ENCODE data around the gene PLK2. TPM values are rescaled to one million over a fixed set of nuclear protein-coding genes. Genes with fewer than 3 reads are reported as not detected.

PLK2 gene
- total and polyA plus RNA-seq, 9 of the 15 experiments (the other 6 are each of a cell fraction or from before 2014, with no cell fraction given): 0.58 TPM; not detected in 8

DNA sequence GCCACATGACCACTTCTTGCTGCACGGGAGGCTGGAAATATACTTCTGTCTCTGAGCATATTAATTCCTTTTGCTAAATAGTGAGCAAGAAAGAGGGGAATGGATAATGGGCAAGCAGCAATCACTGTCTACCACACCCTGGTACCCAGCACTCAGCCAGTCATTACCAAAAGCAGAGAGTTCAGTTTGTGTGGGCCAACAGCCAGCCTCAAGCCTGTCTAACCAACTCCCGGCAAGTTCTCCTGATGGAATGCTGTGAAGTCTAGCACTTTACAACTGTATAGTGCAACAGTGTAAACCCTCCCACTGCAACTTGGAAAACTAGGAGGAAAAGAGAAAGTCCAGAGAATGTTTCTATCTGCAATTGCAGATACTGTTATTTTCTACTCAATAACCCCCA, 47.8 kb downstream of the PLK2 start (continued):
- TF ChIP-seq, protein P1, sequence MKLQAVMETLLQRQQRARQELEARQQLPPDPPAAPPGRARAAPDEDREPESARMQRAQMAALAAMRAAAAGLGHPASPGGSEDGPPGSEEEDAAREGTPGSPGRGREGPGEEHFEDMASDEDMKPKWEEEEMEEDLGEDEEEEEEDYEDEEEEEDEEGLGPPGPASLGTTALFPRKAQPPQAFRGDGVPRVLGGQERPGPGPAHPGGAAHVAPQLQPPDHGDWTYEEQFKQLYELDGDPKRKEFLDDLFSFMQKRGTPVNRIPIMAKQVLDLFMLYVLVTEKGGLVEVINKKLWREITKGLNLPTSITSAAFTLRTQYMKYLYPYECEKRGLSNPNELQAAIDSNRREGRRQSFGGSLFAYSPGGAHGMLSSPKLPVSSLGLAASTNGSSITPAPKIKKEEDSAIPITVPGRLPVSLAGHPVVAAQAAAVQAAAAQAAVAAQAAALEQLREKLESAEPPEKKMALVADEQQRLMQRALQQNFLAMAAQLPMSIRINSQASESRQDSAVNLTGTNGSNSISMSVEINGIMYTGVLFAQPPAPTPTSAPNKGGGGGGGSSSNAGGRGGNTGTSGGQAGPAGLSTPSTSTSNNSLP (IDR thresholded peaks at IDR 0.05; ENCODE audit: borderline replicate concordance, low read depth, low read length): no peak

DNA sequence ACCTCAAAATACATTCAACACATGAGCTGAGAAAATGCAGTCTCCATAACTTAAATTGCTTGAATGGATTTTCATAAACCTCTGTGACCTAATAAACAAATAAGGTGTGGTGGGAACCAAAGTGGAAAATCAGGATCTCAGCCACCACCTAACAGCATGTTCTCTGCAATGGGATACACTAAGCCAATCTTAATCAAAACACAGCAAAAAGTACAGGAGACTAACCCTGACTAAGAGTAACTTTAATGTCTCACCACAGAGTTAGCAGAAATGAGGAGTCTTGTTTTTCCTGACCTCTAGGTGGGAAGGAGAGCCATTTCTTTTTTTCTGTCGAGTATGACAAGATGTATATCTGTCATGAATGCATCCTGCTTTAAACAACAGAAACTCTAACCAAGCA, 48.5 kb downstream of the PLK2 start:
- Histone ChIP-seq H3K36me3 (ENCODE audit: control insufficient read depth, insufficient read depth, low read length) (no peaks in the 10 kb centered on the region), H3K9ac (ENCODE audit: insufficient read depth in 1 of 2, low read depth in 2 of 2, low read length in 2 of 2) (no peak overlapping the region), H4K20me1 (replicated peaks; ENCODE audit: control insufficient read depth, insufficient read depth, low read length) (no peaks in the 10 kb centered on the region), H3K79me2 (ENCODE audit: control insufficient read depth, insufficient read depth, low read length) (no peaks in the 10 kb centered on the region), H3K9me3 (replicated peaks; ENCODE audit: control insufficient read depth, insufficient read depth, low read depth, low read length) (no peaks in the 10 kb centered on the region), H3K27me3 (ENCODE audit: control insufficient read depth in 2 of 2, insufficient read depth in 2 of 2, low read length in 2 of 2) (no peaks in the 10 kb centered on the region), H3K4me3 (no peak overlapping the region), H3K4me2 (ENCODE audit: insufficient read depth, low read length) (no peak overlapping the region), H3K27ac (ENCODE audit: extremely low read depth, low read depth, low read length) (no peak overlapping the region), H3K9me1 (ENCODE audit: control insufficient read depth, insufficient read depth, low read length) (no peaks in the 10 kb centered on the region), H3K4me1 (replicated peaks in 1 of 2; ENCODE audit: control insufficient read depth in 2 of 2, insufficient read depth in 2 of 2, low read length in 2 of 2) (no peaks in the 10 kb centered on the region), H2AFZ (ENCODE audit: low read depth, low read length) (no peak overlapping the region)
- intact Hi-C loops (cut with micrococcal nuclease) (no loop called here), in situ Hi-C loops (cut with MboI) (no loop called here)
- BruUV-seq (replicated peaks): no TSS peak
- CTCF ChIA-PET (ENCODE audit: low intra/inter-chr PET ratio): no interaction called here
- FAIRE-seq (no peak), ATAC-seq (no peak), DNase-seq (ENCODE audit: extremely low read depth in 1 of 4, low spot score in 3 of 4) (no peak)
- WGBS (ENCODE audit: insufficient coverage, low coverage, missing lambda C conversion rate): 0% methylated on average over 1 of the region's 1 CpG
- POLR2A ChIA-PET: interaction anchor here (0.9 kb wide), 1 partner anchor 18 kb away, joined by 3 read pairs; no protein-coding TSS in a partner anchor
- TF ChIP-seq ZNF699 (CRISPR knock-in tag; IDR thresholded peaks at IDR 0.05; ENCODE audit: insufficient replicate concordance) (no peak), JUNB (CRISPR knock-in tag; conservative IDR thresholded peaks at IDR 0.05) (no peak), NCOA1 (IDR thresholded peaks at IDR 0.05; ENCODE audit: low read depth) (no peak), GABPA (tag; conservative IDR thresholded peaks at IDR 0.05; ENCODE audit: low read depth) (no peak), TRIM24 (IDR thresholded peaks at IDR 0.05) (no peak), ZNF175 (CRISPR knock-in tag; IDR thresholded peaks at IDR 0.05; ENCODE audit: low read depth) (no peak), NR3C1 (CRISPR knock-in tag; IDR thresholded peaks at IDR 0.05) (no peak), ZNF75A (CRISPR knock-in tag; IDR thresholded peaks at IDR 0.05) (no peak), SMARCA5 (IDR thresholded peaks at IDR 0.05) (no peak), CAMTA2 (CRISPR knock-in tag; conservative IDR thresholded peaks at IDR 0.05) (no peak), HMG20B (CRISPR knock-in tag; IDR thresholded peaks at IDR 0.05) (no peak), CXXC5 (CRISPR knock-in tag; IDR thresholded peaks at IDR 0.05) (no peak), MIER1 (IDR thresholded peaks at IDR 0.05; ENCODE audit: low read depth) (no peak), ZFX (CRISPR knock-in tag; IDR thresholded peaks at IDR 0.05) (no peak), ZNF431 (CRISPR knock-in tag; IDR thresholded peaks at IDR 0.05) (no peak)
- TF ChIP-seq, protein P2, sequence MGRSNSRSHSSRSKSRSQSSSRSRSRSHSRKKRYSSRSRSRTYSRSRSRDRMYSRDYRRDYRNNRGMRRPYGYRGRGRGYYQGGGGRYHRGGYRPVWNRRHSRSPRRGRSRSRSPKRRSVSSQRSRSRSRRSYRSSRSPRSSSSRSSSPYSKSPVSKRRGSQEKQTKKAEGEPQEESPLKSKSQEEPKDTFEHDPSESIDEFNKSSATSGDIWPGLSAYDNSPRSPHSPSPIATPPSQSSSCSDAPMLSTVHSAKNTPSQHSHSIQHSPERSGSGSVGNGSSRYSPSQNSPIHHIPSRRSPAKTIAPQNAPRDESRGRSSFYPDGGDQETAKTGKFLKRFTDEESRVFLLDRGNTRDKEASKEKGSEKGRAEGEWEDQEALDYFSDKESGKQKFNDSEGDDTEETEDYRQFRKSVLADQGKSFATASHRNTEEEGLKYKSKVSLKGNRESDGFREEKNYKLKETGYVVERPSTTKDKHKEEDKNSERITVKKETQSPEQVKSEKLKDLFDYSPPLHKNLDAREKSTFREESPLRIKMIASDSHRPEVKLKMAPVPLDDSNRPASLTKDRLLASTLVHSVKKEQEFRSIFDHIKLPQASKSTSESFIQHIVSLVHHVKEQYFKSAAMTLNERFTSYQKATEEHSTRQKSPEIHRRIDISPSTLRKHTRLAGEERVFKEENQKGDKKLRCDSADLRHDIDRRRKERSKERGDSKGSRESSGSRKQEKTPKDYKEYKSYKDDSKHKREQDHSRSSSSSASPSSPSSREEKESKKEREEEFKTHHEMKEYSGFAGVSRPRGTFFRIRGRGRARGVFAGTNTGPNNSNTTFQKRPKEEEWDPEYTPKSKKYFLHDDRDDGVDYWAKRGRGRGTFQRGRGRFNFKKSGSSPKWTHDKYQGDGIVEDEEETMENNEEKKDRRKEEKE (IDR thresholded peaks at IDR 0.05; ENCODE audit: borderline replicate concordance in 1 of 2, control insufficient read depth in 1 of 2, low read depth in 2 of 2, low read length in 1 of 2): no peak
- TF ChIP-seq, protein P3, sequence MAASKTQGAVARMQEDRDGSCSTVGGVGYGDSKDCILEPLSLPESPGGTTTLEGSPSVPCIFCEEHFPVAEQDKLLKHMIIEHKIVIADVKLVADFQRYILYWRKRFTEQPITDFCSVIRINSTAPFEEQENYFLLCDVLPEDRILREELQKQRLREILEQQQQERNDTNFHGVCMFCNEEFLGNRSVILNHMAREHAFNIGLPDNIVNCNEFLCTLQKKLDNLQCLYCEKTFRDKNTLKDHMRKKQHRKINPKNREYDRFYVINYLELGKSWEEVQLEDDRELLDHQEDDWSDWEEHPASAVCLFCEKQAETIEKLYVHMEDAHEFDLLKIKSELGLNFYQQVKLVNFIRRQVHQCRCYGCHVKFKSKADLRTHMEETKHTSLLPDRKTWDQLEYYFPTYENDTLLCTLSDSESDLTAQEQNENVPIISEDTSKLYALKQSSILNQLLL (CRISPR knock-in tag; IDR thresholded peaks at IDR 0.05; ENCODE audit: borderline replicate concordance): no peak
